ENCODE measurements around the gene PGGHG.
"Not testable (repeated sequence)": the region's sequence is repeated elsewhere in the genome, so short reads cannot be mapped to it uniquely, and the experiment has no call there.

PGGHG gene

GRCh38 chr11:288478-289397 lies at the start of gene PGGHG:
TSS of gene PGGHG (plus strand) at chr11:289126. CDS start at chr11:289817, 691 bp downstream.
- peak; percentile 94 for DNase-seq (ENCODE audit: low spot score)

- DNase-seq (ENCODE audit: low spot score), result no peak
Measured at GRCh38 chr11:240315-240714, 48.6 kb upstream of the PGGHG start.

GRCh38 chr11:241634-242033 lies 47.3 kb upstream of the PGGHG start:
- DNase-seq (ENCODE audit: low spot score), result no peak

DNA sequence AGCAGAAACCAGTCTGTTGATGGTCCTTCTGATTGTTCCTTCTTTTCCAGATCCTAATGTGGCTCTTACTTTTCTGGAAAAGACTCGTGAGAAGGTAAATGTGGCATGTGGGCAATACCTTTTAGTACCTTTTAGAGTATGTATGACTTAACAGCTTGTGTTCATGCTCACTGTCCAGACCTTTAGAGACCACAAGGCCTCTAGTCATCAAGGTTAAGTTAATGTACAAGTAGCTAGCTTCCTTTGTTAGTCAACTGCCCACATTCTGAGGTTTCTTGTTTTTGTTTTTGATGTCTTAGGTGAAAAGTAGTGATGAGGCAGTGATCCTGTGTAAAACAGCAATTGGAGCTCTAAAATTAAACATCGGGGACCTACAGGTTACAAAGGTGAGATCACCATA lies 44.5 kb upstream of the PGGHG start:
- DNase-seq (ENCODE audit: low spot score), result no peak

- DNase-seq (ENCODE audit: low spot score), result no peak
Measured at GRCh38 chr11:249062-249461, 39.9 kb upstream of the PGGHG start.

DNA sequence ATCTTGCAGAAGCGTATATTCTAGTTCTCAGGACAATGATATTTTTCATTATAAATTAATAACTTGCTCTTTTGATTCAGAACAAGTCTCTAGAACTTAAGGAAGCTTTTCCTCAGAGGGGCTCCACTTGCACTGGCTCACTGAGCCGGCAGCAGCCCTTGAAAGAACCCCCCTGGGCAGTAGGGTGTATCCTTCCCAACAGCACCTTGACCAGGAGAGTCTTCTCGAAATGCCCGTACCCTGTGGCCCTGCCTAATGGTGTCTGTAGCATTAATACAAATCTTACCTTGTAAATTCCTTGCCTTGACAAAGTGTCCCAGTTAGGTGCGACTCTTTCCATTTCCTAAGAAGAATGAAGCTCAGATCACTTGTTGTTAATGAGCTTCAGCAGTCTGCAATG lies 38.7 kb upstream of the PGGHG start:
- no peak for DNase-seq (ENCODE audit: low spot score)

DNA sequence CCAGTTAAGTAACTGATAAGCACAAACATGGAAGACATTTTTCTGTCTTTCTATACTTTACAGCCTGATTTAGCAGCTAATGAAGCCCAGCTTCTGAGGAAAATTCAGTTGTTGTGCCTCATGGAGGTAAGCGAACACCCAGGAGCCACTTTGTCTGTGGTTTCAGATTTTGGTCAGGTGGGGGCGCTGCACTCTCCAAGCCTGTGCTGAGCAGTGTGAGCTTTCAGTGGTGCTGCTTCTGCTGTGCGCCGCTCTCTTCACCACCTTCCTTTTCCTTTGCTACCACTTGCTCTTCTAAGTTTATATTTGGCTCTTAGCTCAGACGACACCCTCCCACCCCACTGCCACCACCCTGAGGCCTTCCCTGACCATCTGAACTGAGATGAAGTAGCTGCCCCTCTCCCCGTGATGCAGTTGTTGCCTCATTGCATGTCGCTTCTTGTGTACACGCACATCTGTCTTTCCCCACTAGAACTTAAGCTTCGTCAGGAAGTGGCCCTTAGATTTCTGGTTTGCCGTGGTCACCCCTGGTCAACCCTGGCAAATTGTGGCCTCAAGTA lies 38.1 kb upstream of the PGGHG start:
- DNase-seq (ENCODE audit: low spot score), result peak; percentile 64

GRCh38 chr11:251550-251949 lies 37.4 kb upstream of the PGGHG start:
- no peak for DNase-seq (ENCODE audit: low spot score)

GRCh38 chr11:252666-253065 lies 36.3 kb upstream of the PGGHG start:
- DNase-seq (ENCODE audit: low spot score), result no peak

DNA sequence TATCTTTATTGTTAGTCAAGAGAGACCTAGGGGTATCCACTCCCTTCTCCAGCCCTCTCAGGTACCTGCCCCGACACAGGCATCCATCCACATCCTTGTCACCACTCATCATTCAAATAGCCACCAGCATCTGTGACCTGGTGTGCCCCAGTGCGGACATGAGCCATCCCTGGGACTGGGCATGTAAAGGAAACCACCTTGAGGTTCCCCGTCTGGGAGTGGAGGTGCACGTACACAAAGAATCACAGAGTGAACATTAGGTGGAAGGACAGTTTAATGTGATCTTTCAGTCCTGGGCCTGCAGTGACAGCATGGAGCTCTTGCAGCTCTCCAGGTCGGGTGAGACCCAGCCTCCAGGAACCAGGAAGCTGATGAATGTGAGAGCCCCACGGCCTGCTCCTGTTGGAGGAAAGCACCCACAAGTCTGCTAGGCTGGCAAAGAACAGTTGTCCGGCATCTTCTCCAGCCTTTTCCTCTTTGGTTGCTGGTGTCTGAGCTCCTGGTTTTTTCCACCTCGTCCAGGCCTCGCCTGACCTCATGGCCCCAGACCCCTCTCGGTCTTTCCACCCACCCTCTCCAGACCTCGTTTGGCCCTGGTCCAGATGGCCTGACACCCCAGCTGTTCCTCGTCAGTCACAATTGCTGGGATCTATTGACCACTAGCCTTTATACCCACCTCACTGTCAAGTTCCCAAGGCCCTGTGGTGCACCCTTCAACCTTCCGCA lies 35.6 kb upstream of the PGGHG start:
- no peak for DNase-seq (ENCODE audit: low spot score)

GRCh38 chr11:253886-254270 lies 35.0 kb upstream of the PGGHG start:
- DNase-seq (ENCODE audit: low spot score), result no peak

GRCh38 chr11:255176-255575 lies 33.8 kb upstream of the PGGHG start:
- DNase-seq (ENCODE audit: low spot score), result no peak

DNA sequence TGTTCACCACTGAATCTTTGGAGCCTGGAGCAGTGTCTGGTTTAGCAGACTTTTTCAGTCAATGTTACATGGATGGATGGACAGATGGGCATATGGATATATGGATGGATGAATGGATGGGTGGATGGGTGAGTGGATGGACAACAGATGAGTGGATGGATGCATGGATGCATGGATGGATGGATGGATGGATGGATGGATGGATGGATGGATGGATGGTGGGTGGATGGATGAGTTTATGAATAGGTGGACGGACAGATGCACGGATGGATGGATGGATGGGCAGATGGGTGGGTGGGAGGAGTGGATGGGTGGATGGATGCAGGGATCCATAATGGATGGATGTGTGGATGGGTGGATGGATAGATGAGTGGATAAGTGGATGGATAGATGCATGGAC lies 33.1 kb upstream of the PGGHG start:
- no peak for DNase-seq (ENCODE audit: low spot score)

DNA sequence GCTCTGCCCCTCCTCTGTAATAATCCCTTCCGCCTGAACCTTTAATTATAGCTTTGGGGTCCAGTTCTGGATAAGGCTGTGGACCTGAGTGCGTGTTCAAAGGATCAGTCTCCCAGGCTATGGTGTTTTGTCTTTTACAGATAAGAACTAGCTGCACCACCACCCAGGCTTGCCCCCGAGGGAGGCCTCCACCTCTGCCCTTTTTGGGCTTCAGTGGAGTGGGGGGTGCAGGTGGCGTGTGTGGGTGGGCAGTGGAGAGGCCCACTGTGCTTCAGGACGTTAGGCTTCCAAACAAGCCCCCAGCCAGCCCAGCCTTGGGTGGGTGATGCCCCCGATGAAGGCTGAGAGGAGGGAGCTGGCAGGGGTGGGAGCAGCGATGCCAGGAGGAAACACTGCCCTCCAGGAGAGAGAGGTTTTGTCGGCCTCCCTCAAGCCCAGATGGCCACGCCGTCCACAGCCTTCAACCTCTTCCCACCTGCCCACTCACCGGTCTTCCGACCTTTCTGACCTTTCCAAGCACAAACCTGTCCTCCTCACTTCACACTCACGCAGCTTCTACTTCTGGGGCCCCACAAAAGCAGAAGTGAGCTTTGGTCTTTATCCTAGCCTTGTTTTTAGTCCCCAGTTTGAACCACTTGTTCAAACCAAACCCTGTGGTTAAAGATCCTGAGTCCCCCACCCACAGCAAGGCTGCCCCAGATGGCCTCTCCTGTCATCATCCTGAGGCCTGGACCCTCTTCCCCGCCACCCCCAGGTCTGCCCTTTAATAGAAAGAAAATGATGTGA lies 31.8 kb upstream of the PGGHG start:
- no peak for DNase-seq (ENCODE audit: low spot score)

GRCh38 chr11:257766-258493 lies 31.0 kb upstream of the PGGHG start:
- DNase-seq (ENCODE audit: low spot score), result no peak

DNA sequence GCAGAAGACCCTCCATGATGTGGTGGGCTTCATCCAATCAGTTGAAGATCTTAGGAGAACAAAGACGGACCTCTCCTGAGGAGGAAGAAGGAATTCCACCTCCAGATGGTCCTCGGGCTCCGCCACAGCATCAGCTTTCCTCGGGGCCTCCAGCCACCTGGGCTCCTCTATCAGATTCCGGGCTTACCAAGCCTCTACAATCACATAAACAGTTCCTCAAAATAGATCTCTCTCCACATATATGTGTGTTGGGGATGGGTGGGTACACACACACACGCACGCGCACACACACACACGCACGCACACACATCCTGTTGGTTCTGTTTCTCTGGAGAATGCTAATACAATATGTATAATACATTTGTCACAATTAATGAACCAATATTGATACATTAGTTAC lies 29.5 kb upstream of the PGGHG start:
- DNase-seq (ENCODE audit: low spot score), result no peak

DNA sequence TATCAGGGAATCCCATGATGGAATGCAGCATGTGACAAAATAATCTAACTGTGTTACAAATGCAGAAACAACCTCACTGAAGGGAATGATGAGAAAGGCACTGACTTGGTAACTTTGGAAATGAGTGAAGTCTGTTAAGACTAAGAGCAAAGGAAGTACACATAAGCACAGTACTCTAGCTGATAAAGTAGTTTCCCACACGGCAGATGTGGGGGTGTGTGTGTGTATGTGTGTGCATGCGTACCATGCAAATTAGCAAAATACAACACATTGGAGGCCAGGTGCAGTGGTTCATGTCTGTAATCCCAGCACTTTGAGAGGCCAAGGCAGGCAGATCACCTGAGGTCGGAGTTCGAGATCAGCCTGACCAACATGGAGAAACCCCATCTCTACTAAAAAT lies 27.3 kb upstream of the PGGHG start:
- DNase-seq (ENCODE audit: low spot score), result no peak

DNA sequence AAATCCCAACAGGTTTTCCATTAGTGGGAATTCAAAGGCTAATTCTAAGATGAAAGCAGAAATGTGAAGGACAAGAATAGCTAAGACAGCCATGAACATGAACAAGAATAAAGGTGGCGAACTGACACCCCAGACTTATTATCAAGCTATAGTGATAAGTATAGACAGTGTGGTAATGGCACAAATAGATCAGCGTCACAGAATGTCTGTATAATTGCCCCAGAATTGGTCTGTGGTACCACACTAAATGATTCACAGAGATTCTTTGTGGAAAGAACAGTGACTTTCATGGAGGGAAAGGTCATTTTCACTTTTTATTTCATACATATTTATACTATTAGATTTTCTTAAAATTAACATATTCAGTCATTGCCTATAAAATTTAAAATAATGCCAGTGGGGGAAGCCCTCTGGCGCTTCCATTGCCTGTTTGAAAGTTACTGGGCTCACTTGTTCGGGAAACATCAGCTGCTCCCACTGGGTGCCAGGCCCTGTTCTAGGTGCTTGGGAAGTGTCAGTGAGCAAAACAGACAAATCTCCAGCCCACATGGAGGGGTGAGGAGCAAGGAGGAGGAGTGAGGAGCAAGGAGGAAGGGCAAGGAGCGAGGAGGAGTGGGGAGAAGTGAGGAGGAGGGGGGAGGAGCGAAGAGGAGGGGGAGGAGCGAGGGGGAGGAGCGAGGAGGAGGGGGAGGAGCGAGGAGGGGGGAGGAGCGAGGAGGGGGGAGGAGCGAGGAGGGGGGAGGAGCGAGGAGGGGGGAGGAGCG lies 22.1 kb upstream of the PGGHG start:
- DNase-seq (ENCODE audit: low spot score), result no peak

GRCh38 chr11:267491-267994 lies 21.4 kb upstream of the PGGHG start:
- no peak for DNase-seq (ENCODE audit: low spot score)

- DNase-seq (ENCODE audit: low spot score), result not testable (repeated sequence)
Measured at GRCh38 chr11:268716-269145, 20.2 kb upstream of the PGGHG start.
